ENCODE measurements around the gene KLF15.

DNA sequence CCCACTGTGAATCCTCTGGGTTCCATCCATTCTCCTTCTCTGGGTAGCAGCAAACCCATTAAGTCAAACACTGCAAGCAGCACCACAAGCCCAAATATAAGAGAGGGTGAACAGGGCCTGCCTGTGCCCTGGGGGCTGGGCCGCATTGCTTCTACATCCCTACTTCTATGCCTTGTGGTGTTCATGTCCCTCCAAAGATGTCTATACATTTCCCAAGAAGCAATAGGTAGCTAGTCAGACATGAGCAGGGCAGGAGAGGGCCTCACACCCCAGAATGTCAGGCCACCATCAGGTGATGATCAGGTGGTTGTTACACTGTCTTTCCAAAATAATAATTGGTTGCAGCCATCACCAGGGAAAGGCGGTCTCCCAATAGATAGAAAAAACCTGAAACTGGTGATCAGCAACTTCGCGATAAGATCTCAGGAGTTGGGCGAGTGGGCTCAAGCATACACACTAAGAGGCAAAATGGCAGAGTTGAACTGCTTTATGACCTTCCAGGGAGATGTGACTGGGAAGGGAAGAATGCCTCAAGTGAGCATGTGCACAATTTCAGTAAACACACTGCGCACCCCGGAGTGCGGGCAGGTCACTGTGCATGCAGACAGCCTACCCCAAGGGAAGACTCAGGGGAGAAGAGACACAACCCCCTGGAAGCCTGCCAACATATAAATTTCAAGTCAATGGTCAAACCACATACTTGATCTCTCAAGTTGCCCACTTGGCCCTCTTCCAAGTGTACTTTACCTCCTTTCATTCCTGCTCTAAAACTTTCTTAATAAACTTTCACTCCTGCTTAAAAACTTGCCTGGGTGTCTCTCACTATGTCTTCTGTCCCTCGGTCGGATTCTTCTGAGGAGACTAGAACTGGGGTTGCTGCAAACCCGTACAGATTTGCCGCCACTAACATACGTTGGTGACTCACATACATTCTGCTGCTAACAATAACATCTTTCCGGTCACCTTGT, 39.9 kb downstream of the KLF15 start:
- TF ChIP-seq E2F4 (CRISPR knock-in tag; IDR thresholded peaks at IDR 0.05; ENCODE audit: borderline replicate concordance, low read depth), result no peak
- TF ChIP-seq ZNF263 (CRISPR knock-in tag; IDR thresholded peaks at IDR 0.05; ENCODE audit: low read depth), result no peak
- no peak for TF ChIP-seq ZNF512 (CRISPR knock-in tag; IDR thresholded peaks at IDR 0.05; ENCODE audit: borderline replicate concordance)

Data from WTC11 (cell line).